ENCODE results near the gene CCNG2.

CCNG2 gene

DNA sequence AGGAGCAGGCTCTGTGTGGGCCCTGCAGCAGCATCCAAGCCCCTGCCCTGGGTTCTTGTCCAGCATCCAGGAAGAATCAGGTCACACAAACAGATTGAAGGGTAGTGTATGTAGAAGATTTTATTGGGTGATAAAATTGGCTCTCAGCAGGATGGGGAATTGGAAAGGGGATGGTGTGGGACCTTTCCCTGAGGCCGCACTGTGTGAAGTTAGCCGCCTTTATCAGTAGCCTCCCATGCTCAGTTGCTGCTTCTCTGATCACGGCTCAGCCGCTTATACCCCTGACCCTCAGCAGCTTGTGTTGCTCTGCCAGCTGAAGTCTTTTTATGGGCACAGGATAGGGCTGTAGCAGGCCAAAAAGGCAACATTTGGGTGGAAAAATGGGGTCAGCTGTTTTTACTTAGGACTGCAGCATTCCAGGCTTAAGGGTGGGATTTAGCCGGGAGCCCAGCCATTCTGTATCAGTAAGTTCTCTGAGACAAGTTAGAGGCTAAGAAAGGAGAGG lies 35.2 kb upstream of the CCNG2 start:
- no peak for DNase-seq (ENCODE audit: low read depth)

DNA sequence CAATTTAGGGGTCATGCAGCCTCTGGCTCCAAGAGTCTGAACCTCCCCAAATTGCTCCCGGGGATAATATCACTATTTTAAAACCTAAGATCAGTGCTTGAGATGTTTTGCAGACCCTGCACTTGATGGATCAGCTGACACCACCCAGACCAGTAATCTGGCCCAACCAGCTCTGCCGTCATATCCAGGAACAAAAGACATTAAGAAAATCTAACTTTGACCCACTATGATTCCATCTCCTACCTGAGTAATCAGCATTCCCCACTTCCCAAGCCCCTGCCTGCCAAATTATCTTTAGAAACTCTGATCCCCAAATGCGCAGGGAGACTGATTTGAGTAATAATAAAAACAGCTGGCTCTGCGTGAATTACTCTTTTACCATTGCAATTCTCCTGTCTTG lies 34.4 kb upstream of the CCNG2 start:
- DNase-seq (ENCODE audit: low read depth) = no peak
- H3K4me3 ChIP-seq (ENCODE audit: low read depth, low read length) = no peak overlapping the region
- no peak for TF ChIP-seq MYC (IDR thresholded peaks at IDR 0.05; ENCODE audit: low read depth, low read length)
- no peak for TF ChIP-seq POLR2A (IDR thresholded peaks at IDR 0.05; ENCODE audit: extremely low read depth, insufficient read length)
- TF ChIP-seq, protein P1, sequence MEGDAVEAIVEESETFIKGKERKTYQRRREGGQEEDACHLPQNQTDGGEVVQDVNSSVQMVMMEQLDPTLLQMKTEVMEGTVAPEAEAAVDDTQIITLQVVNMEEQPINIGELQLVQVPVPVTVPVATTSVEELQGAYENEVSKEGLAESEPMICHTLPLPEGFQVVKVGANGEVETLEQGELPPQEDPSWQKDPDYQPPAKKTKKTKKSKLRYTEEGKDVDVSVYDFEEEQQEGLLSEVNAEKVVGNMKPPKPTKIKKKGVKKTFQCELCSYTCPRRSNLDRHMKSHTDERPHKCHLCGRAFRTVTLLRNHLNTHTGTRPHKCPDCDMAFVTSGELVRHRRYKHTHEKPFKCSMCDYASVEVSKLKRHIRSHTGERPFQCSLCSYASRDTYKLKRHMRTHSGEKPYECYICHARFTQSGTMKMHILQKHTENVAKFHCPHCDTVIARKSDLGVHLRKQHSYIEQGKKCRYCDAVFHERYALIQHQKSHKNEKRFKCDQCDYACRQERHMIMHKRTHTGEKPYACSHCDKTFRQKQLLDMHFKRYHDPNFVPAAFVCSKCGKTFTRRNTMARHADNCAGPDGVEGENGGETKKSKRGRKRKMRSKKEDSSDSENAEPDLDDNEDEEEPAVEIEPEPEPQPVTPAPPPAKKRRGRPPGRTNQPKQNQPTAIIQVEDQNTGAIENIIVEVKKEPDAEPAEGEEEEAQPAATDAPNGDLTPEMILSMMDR (IDR thresholded peaks at IDR 0.05; ENCODE audit: low read depth, low read length) = no peak
- TF ChIP-seq, protein P2, sequence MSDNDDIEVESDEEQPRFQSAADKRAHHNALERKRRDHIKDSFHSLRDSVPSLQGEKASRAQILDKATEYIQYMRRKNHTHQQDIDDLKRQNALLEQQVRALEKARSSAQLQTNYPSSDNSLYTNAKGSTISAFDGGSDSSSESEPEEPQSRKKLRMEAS (IDR thresholded peaks at IDR 0.05; ENCODE audit: low read depth, low read length) = no peak

More for the DNA sequence above, 35.2 kb upstream of the CCNG2 start:
- no peak overlapping the region for H3K4me3 ChIP-seq (ENCODE audit: low read depth, low read length)
- TF ChIP-seq, protein P1 (IDR thresholded peaks at IDR 0.05; ENCODE audit: low read depth, low read length) = no peak
- TF ChIP-seq MYC (IDR thresholded peaks at IDR 0.05; ENCODE audit: low read depth, low read length) (no peak), POLR2A (IDR thresholded peaks at IDR 0.05; ENCODE audit: extremely low read depth, insufficient read length) (no peak)
- TF ChIP-seq, protein P2 (IDR thresholded peaks at IDR 0.05; ENCODE audit: low read depth, low read length) = no peak

DNA sequence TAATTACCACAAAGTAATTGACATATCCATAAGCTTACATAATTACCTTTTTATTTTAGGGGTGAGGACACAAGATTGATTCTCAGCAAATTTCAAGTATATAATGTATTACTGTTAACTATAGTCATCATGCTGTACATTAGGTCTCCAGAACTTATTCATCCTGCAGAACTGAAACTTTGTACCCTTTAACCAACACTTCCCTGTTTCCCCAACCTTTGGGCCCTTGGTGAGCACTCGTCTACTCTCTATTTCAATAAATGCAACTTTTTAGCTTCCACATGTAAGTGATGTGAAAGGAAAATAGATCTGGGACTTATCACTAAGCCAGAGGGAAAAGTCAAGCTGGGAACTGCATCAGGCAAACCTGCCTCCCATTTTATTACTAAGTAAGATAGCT lies 33.6 kb upstream of the CCNG2 start:
- no peak for TF ChIP-seq POLR2A (IDR thresholded peaks at IDR 0.05; ENCODE audit: extremely low read depth, insufficient read length)
- no peak for TF ChIP-seq MYC (IDR thresholded peaks at IDR 0.05; ENCODE audit: low read depth, low read length)
- TF ChIP-seq, protein P2 (IDR thresholded peaks at IDR 0.05; ENCODE audit: low read depth, low read length) = no peak
- TF ChIP-seq, protein P1 (IDR thresholded peaks at IDR 0.05; ENCODE audit: low read depth, low read length) = no peak
- no peak overlapping the region for H3K4me3 ChIP-seq (ENCODE audit: low read depth, low read length)
- no peak for DNase-seq (ENCODE audit: low read depth)

DNA sequence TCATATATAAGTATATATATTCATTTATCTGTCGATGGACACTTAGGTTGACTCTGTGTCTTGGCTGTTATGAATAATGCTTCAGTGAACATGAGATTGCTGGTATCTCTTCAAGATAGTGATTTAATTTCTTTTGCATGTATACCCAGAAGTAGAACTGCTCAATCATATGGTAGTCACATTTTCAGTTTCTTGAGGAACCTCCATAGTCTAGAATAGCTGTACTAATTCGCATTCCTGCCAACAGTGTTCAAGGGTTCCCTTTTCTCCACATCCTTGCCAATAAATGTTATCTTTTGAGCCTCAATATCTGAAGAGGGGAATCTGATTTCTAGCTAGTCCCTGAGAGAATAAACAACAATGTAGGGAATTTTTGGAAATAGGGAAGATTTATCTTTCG lies 32.4 kb upstream of the CCNG2 start:
- no peak for DNase-seq (ENCODE audit: low read depth)
- TF ChIP-seq MYC (IDR thresholded peaks at IDR 0.05; ENCODE audit: low read depth, low read length) (no peak), POLR2A (IDR thresholded peaks at IDR 0.05; ENCODE audit: extremely low read depth, insufficient read length) (no peak)
- TF ChIP-seq, protein P2 (IDR thresholded peaks at IDR 0.05; ENCODE audit: low read depth, low read length) = no peak
- TF ChIP-seq, protein P1 (IDR thresholded peaks at IDR 0.05; ENCODE audit: low read depth, low read length) = no peak
- H3K4me3 ChIP-seq (ENCODE audit: low read depth, low read length) = no peak overlapping the region

DNA sequence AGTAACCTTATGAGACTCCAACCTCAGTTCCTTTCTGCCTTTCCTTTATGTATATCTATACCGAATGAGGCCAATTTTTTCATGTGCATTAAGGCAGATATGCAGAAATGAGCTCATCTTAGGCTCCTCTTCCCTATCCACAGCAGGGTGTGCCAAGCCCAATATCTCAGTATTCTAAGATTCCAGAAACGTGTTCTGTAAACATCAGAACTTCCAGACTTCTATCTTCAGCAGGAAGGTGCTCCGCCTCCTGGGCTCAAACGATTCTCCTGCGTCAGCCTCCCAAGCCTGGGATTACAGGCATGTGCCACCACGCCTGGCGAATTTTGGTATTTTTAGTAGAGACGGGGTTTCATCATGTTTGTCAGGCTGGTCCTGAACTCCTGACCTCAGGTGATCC lies 31.0 kb upstream of the CCNG2 start:
- TF ChIP-seq POLR2A (IDR thresholded peaks at IDR 0.05; ENCODE audit: extremely low read depth, insufficient read length) (no peak), MYC (IDR thresholded peaks at IDR 0.05; ENCODE audit: low read depth, low read length) (no peak)
- TF ChIP-seq, protein P1 (IDR thresholded peaks at IDR 0.05; ENCODE audit: low read depth, low read length) = no peak
- TF ChIP-seq, protein P2 (IDR thresholded peaks at IDR 0.05; ENCODE audit: low read depth, low read length) = no peak
- no peak for DNase-seq (ENCODE audit: low read depth)
- no peak overlapping the region for H3K4me3 ChIP-seq (ENCODE audit: low read depth, low read length)

All from NB4 (cell line).